Measurements from ENCODE around the gene DIPK1B. TPM values are rescaled to one million over a fixed set of nuclear protein-coding genes. Genes with fewer than 3 reads are reported as not detected.
"Not testable (repeated sequence)": the region's sequence is repeated elsewhere in the genome, so short reads cannot be mapped to it uniquely, and the experiment has no call there.

Gene DIPK1B
- total RNA-seq, 2 experiments from 2014 or later = 0.14 TPM; not detected in 1

GRCh38 chr9:136709454-136710109, 2.8 kb upstream of the DIPK1B start:
- peaks cover 2% of the 10 kb centered on the region for H3K4me1 Mint-ChIP-seq (ENCODE audit: low read depth)
- POLR2A ChIA-PET = interaction anchor here (1.2 kb wide), 1 partner anchor 9 kb away, joined by 4 read pairs; no protein-coding TSS in a partner anchor
- intact Hi-C loops (cut with micrococcal nuclease) = no loop called here
- no peaks in the 10 kb centered on the region for H3K9me3 Mint-ChIP-seq
- peaks cover 28% of the 10 kb centered on the region for H3K27me3 Mint-ChIP-seq
- no peak overlapping the region for H3K4me3 Mint-ChIP-seq
- TF ChIP-seq CTCF (IDR thresholded peaks at IDR 0.05) = no peak
- CTCF ChIA-PET = no interaction called here
- no peaks in the 10 kb centered on the region for H3K36me3 Mint-ChIP-seq (ENCODE audit: low read depth)
- H3K27ac Mint-ChIP-seq = no peak overlapping the region
- no peak for DNase-seq
- no peak for ATAC-seq

DNA sequence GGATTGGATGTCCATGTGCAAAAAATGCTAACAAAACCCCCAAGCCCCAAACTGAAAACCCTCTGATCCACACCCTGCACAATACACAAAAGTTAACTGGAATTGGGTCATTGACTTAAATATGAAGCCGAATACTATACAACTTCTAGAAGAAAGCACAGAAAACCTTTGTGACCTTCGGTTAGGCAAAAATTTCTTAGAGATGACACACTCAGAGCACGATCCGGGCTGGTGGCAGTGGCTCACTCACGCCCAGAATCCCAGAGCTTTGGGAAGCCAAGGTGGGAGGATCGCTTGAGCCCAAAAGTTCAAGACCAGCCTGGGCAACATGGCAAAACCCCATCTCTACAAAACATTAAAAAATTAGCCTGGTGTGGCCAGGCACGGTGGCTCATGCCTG, 1.8 kb upstream of the DIPK1B start:
- ATAC-seq (no peak), DNase-seq (no peak)
- Mint-ChIP-seq H3K27ac (no peak overlapping the region), H3K9me3 (no peaks in the 10 kb centered on the region), H3K4me1 (ENCODE audit: low read depth) (peaks cover 2% of the 10 kb centered on the region), H3K27me3 (peaks cover 26% of the 10 kb centered on the region), H3K36me3 (ENCODE audit: low read depth) (no peaks in the 10 kb centered on the region), H3K4me3 (no peak overlapping the region)
- ChIA-PET POLR2A (no interaction called here), CTCF (no interaction called here)
- TF ChIP-seq CTCF (IDR thresholded peaks at IDR 0.05) = no peak
- intact Hi-C loops (cut with micrococcal nuclease) = no loop called here

- DNase-seq; H3K36me3 Mint-ChIP-seq (ENCODE audit: low read depth); ATAC-seq; intact Hi-C loops (cut with micrococcal nuclease); H3K27ac Mint-ChIP-seq; H3K4me3 Mint-ChIP-seq; CTCF ChIA-PET; H3K9me3 Mint-ChIP-seq; H3K4me1 Mint-ChIP-seq (ENCODE audit: low read depth): not testable (repeated sequence)
- H3K27me3 Mint-ChIP-seq = peaks cover 30% of the 10 kb centered on the region
- POLR2A ChIA-PET = interaction anchor here (1.1 kb wide), 1 partner anchor 11 kb away, joined by 4 read pairs; no protein-coding TSS in a partner anchor
Measured at GRCh38 chr9:136711219-136711648, 1.1 kb upstream of the DIPK1B start.

DNA sequence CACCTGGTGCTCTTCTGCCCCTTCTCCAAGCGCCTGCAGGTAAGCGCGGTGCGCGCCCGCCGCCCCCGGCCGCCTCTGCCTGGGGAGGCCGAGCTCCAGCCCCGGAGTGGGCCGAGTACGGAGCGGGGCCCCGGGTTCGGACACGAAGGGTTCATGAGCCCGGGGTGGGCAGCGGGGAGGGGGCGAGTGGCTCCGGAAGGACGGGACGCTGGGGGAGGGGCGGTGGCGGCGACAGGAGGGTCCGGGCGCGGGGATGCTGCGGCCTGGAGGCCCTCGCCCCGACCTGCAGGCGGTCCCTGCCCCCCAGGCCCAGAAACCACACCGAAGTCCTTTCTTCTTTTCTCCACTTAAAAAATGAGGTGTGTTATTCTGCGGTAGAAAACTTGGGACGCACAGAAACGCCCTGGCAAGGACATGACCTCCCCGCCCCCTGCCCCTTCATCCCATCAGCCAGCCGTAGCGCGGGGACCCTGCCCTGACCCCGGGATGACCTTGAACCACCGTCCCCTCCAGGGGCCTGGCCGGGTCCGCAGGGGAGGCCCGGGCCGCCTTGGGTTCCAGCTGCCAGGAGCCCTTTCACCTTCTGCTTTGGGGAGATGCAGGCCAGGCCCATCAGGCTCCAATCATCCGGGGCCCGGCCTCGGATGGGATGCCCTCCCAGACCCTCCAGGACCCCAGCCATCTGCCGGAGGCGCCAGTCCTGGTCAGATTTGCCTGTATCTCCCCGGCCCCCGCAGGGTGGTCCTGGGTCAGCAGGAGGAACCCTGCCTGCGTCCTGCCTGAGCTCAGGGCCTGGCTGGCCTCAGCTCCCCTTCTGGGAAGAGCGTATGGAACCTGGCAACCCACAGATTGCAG, 545 bp downstream of the DIPK1B start:
- ChIA-PET POLR2A (interaction anchor here (1.4 to 2.7 kb wide), 4 partner anchors 10 to 15 kb away, joined by 3 to 21 read pairs (median 6); no protein-coding TSS in a partner anchor), CTCF (interaction anchor here (1.2 to 1.4 kb wide), 2 partner anchors 14 to 19 kb away, joined by 3 read pairs; no protein-coding TSS in a partner anchor)
- Mint-ChIP-seq H3K4me3 (no peak overlapping the region), H3K9me3 (no peaks in the 10 kb centered on the region), H3K4me1 (ENCODE audit: low read depth) (peaks cover 2% of the 10 kb centered on the region), H3K27me3 (peaks cover 32% of the 10 kb centered on the region), H3K36me3 (ENCODE audit: low read depth) (no peaks in the 10 kb centered on the region), H3K27ac (no peak overlapping the region)
- TF ChIP-seq CTCF (IDR thresholded peaks at IDR 0.05) = no peak
- ATAC-seq (no peak), DNase-seq (no peak)
- intact Hi-C loops (cut with micrococcal nuclease) = no loop called here

DNA sequence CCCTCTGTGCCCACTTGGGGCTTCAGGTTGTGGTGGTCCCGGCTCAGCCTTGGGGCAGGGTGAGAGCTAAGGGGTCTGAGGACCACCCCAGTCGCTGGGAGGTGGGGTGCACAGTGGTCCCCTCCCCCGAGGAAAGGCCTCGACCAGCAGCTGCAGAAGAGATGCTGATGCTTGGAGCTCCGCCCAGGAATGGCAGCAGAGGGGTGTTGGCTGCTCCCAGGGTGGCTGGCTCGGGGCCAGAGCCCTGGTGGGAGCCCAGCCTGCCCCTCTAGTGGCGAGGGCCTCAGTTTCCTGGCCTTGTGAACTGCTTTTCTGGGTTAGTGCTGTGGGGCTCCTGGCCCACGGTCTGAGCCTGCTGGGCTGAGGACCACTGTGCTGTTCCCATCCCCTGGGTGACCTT, 1.2 kb downstream of the DIPK1B start:
- Mint-ChIP-seq H3K27ac (no peak overlapping the region), H3K4me3 (no peak overlapping the region)
- intact Hi-C loops (cut with micrococcal nuclease) = no loop called here

More for the DNA sequence above, 1.2 kb downstream of the DIPK1B start:
- DNase-seq = no peak
- POLR2A ChIA-PET = interaction anchor here (1.4 to 2.7 kb wide), 4 partner anchors 9 to 15 kb away, joined by 3 to 21 read pairs (median 6); no protein-coding TSS in a partner anchor
- no peaks in the 10 kb centered on the region for H3K36me3 Mint-ChIP-seq (ENCODE audit: low read depth)
- H3K4me1 Mint-ChIP-seq (ENCODE audit: low read depth) = peaks cover 2% of the 10 kb centered on the region
- no peak for ATAC-seq
- CTCF ChIA-PET = interaction anchor here (1.2 to 1.4 kb wide), 2 partner anchors 13 to 20 kb away, joined by 3 read pairs; no protein-coding TSS in a partner anchor
- peaks cover 32% of the 10 kb centered on the region for H3K27me3 Mint-ChIP-seq
- TF ChIP-seq CTCF (IDR thresholded peaks at IDR 0.05) = no peak
- H3K9me3 Mint-ChIP-seq = no peaks in the 10 kb centered on the region

Measured in activated CD8-positive, alpha-beta T cell treated with anti-CD3 and anti-CD28 coated beads for 36 hours (primary cell).